Spleen (tissue), 11 donors: ENCODE measurements around the gene EXOC6B. TPM values are rescaled to one million over a fixed set of nuclear protein-coding genes. Genes with fewer than 3 reads are reported as not detected.

Experiments used
- DNase-seq: peaks from one replicate; pipeline ENCODE4 v3.0.0-alpha.2; 2020
- H3K27ac ChIP-seq, 8 donors: fragments of 200-600 bp; sonication (generic) in 7 of 8; 1 replicate in 4 of 8; 2 replicates in 4 of 8; pipeline versions ENCODE4 v1.5.0 to v1.8.0; 2016 to 2021; ENCODE audit warnings: inconsistent platforms in 4 of 8, mild to moderate bottlenecking in 4 of 8, moderate library complexity in 1 of 8
- H3K27me3 ChIP-seq, 7 donors: fragments of 200-600 bp; sonication (generic) in 6 of 7; replicated peaks in 1 of 7; 1 replicate in 4 of 7; 2 replicates in 3 of 7; pipeline versions ENCODE4 v1.5.0 to v1.8.0; 2016 to 2021; ENCODE audit warnings: inconsistent platforms in 3 of 7, mild to moderate bottlenecking in 1 of 7
- H3K36me3 ChIP-seq, 6 donors: fragments of 200-600 bp; sonication (generic) in 5 of 6; 1 replicate in 4 of 6; 2 replicates in 2 of 6; pipeline versions ENCODE4 v1.5.0 to v1.8.0; 2016 to 2021; ENCODE audit warnings: inconsistent platforms in 2 of 6
- H3K4me1 ChIP-seq, 6 donors: fragments of 200-600 bp; sonication (generic) in 5 of 6; 1 replicate in 3 of 6; 2 replicates in 3 of 6; pipeline versions ENCODE4 v1.5.0 to v1.8.0; 2016 to 2021; ENCODE audit warnings: inconsistent platforms in 3 of 6
- H3K4me3 ChIP-seq, 8 donors: fragments of 200-600 bp; sonication (generic) in 7 of 8; 1 replicate in 4 of 8; 2 replicates in 4 of 8; pipeline versions ENCODE4 v1.5.0 to v1.8.0; 2016 to 2021; ENCODE audit warnings: inconsistent platforms in 4 of 8, mild to moderate bottlenecking in 4 of 8, moderate library complexity in 2 of 8
- H3K9me3 ChIP-seq, 8 donors: fragments of 200-600 bp; sonication (generic) in 7 of 8; 1 replicate in 4 of 8; 2 replicates in 4 of 8; pipeline versions ENCODE4 v1.5.0 to v1.8.0; 2016 to 2021; ENCODE audit warnings: inconsistent platforms in 4 of 8
- POLR2A ChIP-seq, 3 donors: fragments of 450-650 bp; IDR thresholded peaks; one replicate each; pipeline ENCODE4 v1.5.1; 2017; ENCODE audit warnings: antibody characterized with exemption in 3 of 3, mild to moderate bottlenecking in 1 of 3
- POLR2AphosphoS5 ChIP-seq, 3 donors: sonication (generic); formaldehyde crosslinking; IDR thresholded peaks; one replicate each; pipeline ENCODE4 v1.5.1; 2017; ENCODE audit warnings: antibody characterized with exemption in 3 of 3
- WGBS, 5 donors: extraction: QIAGEN DNeasy Blood & Tissue Kit in 3 of 5; methylation state at CpG; one replicate each; pipeline versions ENCODE4 v1.1.5 to v1.1.7; 2013 to 2018; 5-methylcytosine and 5-hydroxymethylcytosine counted together
- intact Hi-C: fragments of 100-400 bp; cut with DNase I; formaldehyde crosslinking; loops from one replicate; pipeline ENCODE4 v1.15.0; 2023; ENCODE audit warnings: low total_unique reads
- polyA plus RNA-seq, 3 donors: library from polyadenylated mRNA; stranded (reverse); fragments of 200-250 nt; gene quantifications; one replicate each; pipeline ENCODE4 v1.2.1, GENCODE V29; 2013
- total RNA-seq, 7 donors: library from RNA; depleted of rRNA in 3 of 7; stranded (reverse); fragments of >200 nt in 3 of 7; fragmentation: NEBNext Ultra II Directional in 4 of 7; extraction: Animal tissue kit (Norgen Biotek cat#: 25700) in 4 of 7; gene quantifications; one replicate each; pipeline versions ENCODE4 v1.1.0 to v1.2.1, GENCODE V29; 2016 to 2021
- TF ChIP-seq, protein P1 (sequence below), 11 experiments: fragments of 200-600 bp in 7 of 11; fragments of 450-650 bp in 4 of 11; sonication (generic) in 4 of 11; IDR thresholded peaks in 8 of 11; conservative IDR thresholded peaks in 3 of 11; 1 replicate in 7 of 11; 2 replicates in 4 of 11; pipeline versions ENCODE4 v1.4.0 to v1.8.0; 2016 to 2021; ENCODE audit warnings: antibody characterized with exemption in 11 of 11, inconsistent platforms in 4 of 11, mild to moderate bottlenecking in 1 of 11
- donor health status: healthy with polysubstance abuse.
- donor health status: DM: no; HTN: no; CAD: no; lungs with moderate emphysema.
- donor health status: DM: no; HTN: no; CAD: no.
- donor health status: Bipolar disorder and iron deficiency.
- donor health status: healthy.
- donor health status: DM: no; HTN: no; CAD: no.
- donor health status: DM: yes; HTN: yes; CAD: no.

The EXOC6B gene
- total and polyA plus RNA-seq, 10 donors = 1.0 to 27.9 (median 18.0) TPM

DNA sequence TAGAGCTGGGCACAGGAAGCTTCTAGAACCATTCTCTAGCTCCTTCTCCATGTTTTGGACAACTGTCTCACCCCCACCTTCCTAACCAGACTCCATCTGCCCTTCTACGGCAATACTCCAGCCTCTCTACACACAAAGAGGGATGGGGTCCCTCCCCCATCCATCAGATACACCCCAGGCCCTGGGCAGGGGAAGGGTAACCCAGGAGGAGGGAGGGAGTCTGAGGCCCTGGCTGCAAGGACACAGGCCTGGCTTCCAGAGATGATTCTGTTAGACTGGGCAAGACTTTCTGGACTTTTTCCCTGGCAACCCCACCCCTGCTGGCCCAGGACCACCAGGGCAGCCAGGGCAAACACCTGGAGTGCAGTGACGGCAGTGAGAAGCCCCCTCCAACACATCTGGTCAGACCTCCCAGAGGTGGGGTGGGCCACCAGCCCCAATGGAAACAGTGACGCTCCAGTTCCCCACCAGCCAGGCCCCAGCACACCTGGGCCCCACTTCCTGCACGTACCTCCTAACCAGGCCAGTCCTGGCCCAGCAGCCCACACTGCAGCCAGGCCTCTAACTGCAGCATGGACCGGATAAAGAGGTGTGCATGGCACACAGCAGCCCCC is 684.7 kb downstream of the EXOC6B start:
- intact Hi-C loops = no loop called here
- DNase-seq = peak; percentile 70
- 83 to 94% (median 91%) methylated on average over 4 to 5 of the region's 5 CpGs for whole genome bisulfite sequencing, 5 donors
- H3K36me3 ChIP-seq = no peaks in the 10 kb centered on the region
- peaks cover under 1 to 62% (median 39%) of the 10 kb centered on the region in 7 donors for H3K27me3 ChIP-seq
- TF ChIP-seq, protein P1, sequence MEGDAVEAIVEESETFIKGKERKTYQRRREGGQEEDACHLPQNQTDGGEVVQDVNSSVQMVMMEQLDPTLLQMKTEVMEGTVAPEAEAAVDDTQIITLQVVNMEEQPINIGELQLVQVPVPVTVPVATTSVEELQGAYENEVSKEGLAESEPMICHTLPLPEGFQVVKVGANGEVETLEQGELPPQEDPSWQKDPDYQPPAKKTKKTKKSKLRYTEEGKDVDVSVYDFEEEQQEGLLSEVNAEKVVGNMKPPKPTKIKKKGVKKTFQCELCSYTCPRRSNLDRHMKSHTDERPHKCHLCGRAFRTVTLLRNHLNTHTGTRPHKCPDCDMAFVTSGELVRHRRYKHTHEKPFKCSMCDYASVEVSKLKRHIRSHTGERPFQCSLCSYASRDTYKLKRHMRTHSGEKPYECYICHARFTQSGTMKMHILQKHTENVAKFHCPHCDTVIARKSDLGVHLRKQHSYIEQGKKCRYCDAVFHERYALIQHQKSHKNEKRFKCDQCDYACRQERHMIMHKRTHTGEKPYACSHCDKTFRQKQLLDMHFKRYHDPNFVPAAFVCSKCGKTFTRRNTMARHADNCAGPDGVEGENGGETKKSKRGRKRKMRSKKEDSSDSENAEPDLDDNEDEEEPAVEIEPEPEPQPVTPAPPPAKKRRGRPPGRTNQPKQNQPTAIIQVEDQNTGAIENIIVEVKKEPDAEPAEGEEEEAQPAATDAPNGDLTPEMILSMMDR (IDR thresholded peaks at IDR 0.05 in 8 of 11, conservative IDR thresholded peaks at IDR 0.05 in 3 of 11) = no peak
- TF ChIP-seq POLR2AphosphoS5 (IDR thresholded peaks at IDR 0.05) = no peak
- no peak for TF ChIP-seq POLR2A (IDR thresholded peaks at IDR 0.05)
- peaks cover 17 to 73% (median 53%) of the 10 kb centered on the region in 6 donors for H3K4me1 ChIP-seq
- no peaks in the 10 kb centered on the region for H3K9me3 ChIP-seq
- H3K4me3 ChIP-seq = no peak overlapping the region
- H3K27ac ChIP-seq = no peak overlapping the region

DNA sequence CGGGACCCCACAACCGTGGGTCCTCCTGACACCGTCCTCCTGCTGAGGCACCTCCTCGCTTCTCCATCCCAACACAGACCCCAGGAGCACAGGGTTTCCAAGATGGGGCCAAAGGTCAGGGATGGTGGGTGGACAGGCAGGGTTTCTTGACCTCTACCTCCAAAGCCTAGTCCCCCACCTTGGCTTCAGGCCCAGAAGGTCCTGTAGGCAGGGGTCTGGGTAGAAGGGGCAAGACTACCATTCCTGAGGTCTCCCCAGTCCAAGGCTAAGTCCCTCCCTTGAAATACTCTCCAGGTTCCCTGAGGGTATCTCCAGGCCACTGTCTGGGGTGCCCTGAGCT is 685.2 kb downstream of the EXOC6B start:
- no peak for TF ChIP-seq POLR2A (IDR thresholded peaks at IDR 0.05)
- TF ChIP-seq, protein P1 (IDR thresholded peaks at IDR 0.05 in 8 of 11, conservative IDR thresholded peaks at IDR 0.05 in 3 of 11) = no peak
- no peak for TF ChIP-seq POLR2AphosphoS5 (IDR thresholded peaks at IDR 0.05)
- Histone ChIP-seq H3K4me1 (peaks cover 17 to 68% (median 48%) of the 10 kb centered on the region in 6 donors), H3K36me3 (no peaks in the 10 kb centered on the region), H3K9me3 (no peaks in the 10 kb centered on the region), H3K4me3 (no peak overlapping the region), H3K27ac (no peak overlapping the region), H3K27me3 (peaks cover 0 to 57% (median 34%) of the 10 kb centered on the region in 7 donors)
- WGBS, 5 donors = 73 to 94% (median 92%) methylated on average over 2 to 4 of the region's 4 CpGs
- DNase-seq = no peak
- intact Hi-C loops = no loop called here

GRCh38 chr2:72139874-72140620 is 685.8 kb downstream of the EXOC6B start:
- Histone ChIP-seq H3K27me3 (peaks cover 0 to 51% (median 28%) of the 10 kb centered on the region in 7 donors), H3K4me3 (no peak overlapping the region), H3K9me3 (no peaks in the 10 kb centered on the region), H3K4me1 (peaks cover 12 to 62% (median 43%) of the 10 kb centered on the region in 6 donors), H3K36me3 (no peaks in the 10 kb centered on the region), H3K27ac (no peak overlapping the region)
- WGBS, 5 donors = 73 to 78% (median 77%) methylated on average over 9 to 14 of the region's 14 CpGs
- peak; percentile 66 for DNase-seq
- intact Hi-C loops = no loop called here
- no peak for TF ChIP-seq POLR2A (IDR thresholded peaks at IDR 0.05)
- TF ChIP-seq POLR2AphosphoS5 (IDR thresholded peaks at IDR 0.05) = no peak
- TF ChIP-seq, protein P1 (IDR thresholded peaks at IDR 0.05 in 8 of 11, conservative IDR thresholded peaks at IDR 0.05 in 3 of 11) = no peak

DNA sequence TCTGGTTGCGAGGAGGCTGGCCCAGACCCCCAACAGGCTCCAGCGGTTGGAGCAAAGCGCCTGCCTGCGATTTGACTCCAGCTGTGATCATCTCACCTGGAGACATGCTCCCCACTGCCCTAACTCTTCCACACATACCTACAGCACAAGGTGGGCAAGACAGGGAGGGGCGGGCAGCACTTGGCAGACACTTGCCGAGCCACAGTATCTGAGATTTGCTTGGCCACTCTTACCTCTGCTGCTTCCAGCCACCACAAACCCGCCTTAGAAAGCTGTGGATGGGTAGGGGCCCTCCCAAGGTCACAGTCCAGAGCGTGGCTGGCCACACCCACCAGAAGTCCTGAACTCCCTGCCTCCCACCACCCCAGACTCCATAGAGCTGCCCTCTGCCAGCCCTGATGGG is 686.4 kb downstream of the EXOC6B start:
- 87 to 95% (median 88%) methylated on average over 5 to 8 of the region's 8 CpGs for WGBS, 5 donors

More for the DNA sequence above, 686.4 kb downstream of the EXOC6B start:
- TF ChIP-seq, protein P1 (IDR thresholded peaks at IDR 0.05 in 8 of 11, conservative IDR thresholded peaks at IDR 0.05 in 3 of 11) = no peak
- no peak for TF ChIP-seq POLR2A (IDR thresholded peaks at IDR 0.05)
- no peak for TF ChIP-seq POLR2AphosphoS5 (IDR thresholded peaks at IDR 0.05)
- peaks cover 0 to 51% (median 23%) of the 10 kb centered on the region in 7 donors for H3K27me3 ChIP-seq
- H3K4me3 ChIP-seq = no peak overlapping the region
- no peaks in the 10 kb centered on the region for H3K36me3 ChIP-seq
- H3K27ac ChIP-seq = no peak overlapping the region
- H3K9me3 ChIP-seq = no peaks in the 10 kb centered on the region
- H3K4me1 ChIP-seq = peaks cover 6 to 56% (median 37%) of the 10 kb centered on the region in 6 donors
- intact Hi-C loops = no loop called here
- DNase-seq = peak; percentile 66
